K562 (cell line): ENCODE results near the gene EXOC2. TPM values are rescaled to one million over a fixed set of nuclear protein-coding genes. Genes with fewer than 3 reads are reported as not detected.

Experiments
- CHD2 ChIP-seq: IDR thresholded peaks from 2 replicates; pipeline ENCODE4 v1.6.1; 2011; ENCODE audit warnings: low read depth, low read length
- CREBBP ChIP-seq: IDR thresholded peaks from one replicate; pipeline ENCODE4 v1.6.1; 2012; ENCODE audit warnings: low read depth, mild to moderate bottlenecking, control low read depth, inconsistent platforms, low read length
- MGA ChIP-seq: fragments of 450-650 bp; IDR thresholded peaks from 2 replicates; pipeline ENCODE4 v1.6.1; 2016; ENCODE audit warnings: mild to moderate bottlenecking, moderate library complexity
- PURB ChIP-seq: sonication (generic); formaldehyde crosslinking; IDR thresholded peaks from 2 replicates; pipeline ENCODE4 v1.9.0; 2021; ENCODE audit warnings: low read depth, mild to moderate bottlenecking, missing genetic modification reagents
- REST ChIP-seq, 2 experiments: fragments of 450-650 bp; formaldehyde crosslinking in 1 of 2; IDR thresholded peaks; 2 replicates each; pipeline versions ENCODE4 v1.4.0 to v1.6.1; 2014 to 2020; ENCODE audit warnings: mild to moderate bottlenecking in 2 of 2, borderline replicate concordance in 1 of 2, low read depth in 1 of 2
- polyA plus RNA-seq, 8 experiments: library from polyadenylated mRNA; depleted of rRNA in 4 of 8; stranded (reverse) in 5 of 8; unstranded in 3 of 8; fragments of >200 nt; fragmentation: Nextera tagmentation in 2 of 8; fragmentation: Illumina TruSeq in 1 of 8; extraction: Ambion mirVana in 2 of 8; extraction: Trizol in 1 of 8; gene quantifications; 2 replicates each; pipeline versions ENCODE4 v1.2.1 to v1.2.3, GENCODE V29; 2011 to 2014; ENCODE audit warnings: inconsistent platforms in 1 of 8, missing spikeins in 1 of 8
- total RNA-seq, 7 experiments: library from RNA; depleted of rRNA in 6 of 7; stranded (reverse); fragments of >200 nt in 6 of 7; fragmentation: Illumina TruSeq in 2 of 7; extraction: Trizol in 2 of 7; gene quantifications; 2 replicates each; pipeline versions ENCODE4 v1.2.1 to v1.2.3, GENCODE V29; 2011 to 2021; ENCODE audit warnings: low replicate concordance in 1 of 7

EXOC2 gene
- total and polyA plus RNA-seq, 9 of the 15 experiments (the other 6 are each of a cell fraction or from before 2014, with no cell fraction given) = 12.2 to 30.2 (median 24.2) TPM

- TF ChIP-seq MGA (no peak), CHD2 (no peak), CREBBP (no peak), PURB (CRISPR knock-in tag) (no peak), REST (IDR thresholded peaks at IDR 0.05; ENCODE audit: borderline replicate concordance) (no peak), REST (CRISPR knock-in tag; IDR thresholded peaks at IDR 0.05; ENCODE audit: low read depth) (no peak)
These were observed 57.7 kb downstream of the EXOC2 start (continued) for GRCh38 chr6:635233-635632.
